C4-2B (cell line): Measurements from ENCODE around the gene RNU1-4.
"Not testable (repeated sequence)": the region's sequence is repeated elsewhere in the genome, so short reads cannot be mapped to it uniquely, and the experiment has no call there.

Experiments used
- H3K27ac ChIP-seq: fragments of 450-650 bp; 2 replicates; pipeline ENCODE4 v1.5.1; 2017
- ZFX ChIP-seq: fragments of 450-650 bp; IDR thresholded peaks from 2 replicates; pipeline ENCODE4 v1.6.1; 2017
- TF ChIP-seq, protein P1 (sequence below): fragments of 450-650 bp; conservative IDR thresholded peaks from 2 replicates; pipeline ENCODE4 v1.5.1; 2017; ENCODE audit warnings: mild to moderate bottlenecking

Gene RNU1-4

DNA sequence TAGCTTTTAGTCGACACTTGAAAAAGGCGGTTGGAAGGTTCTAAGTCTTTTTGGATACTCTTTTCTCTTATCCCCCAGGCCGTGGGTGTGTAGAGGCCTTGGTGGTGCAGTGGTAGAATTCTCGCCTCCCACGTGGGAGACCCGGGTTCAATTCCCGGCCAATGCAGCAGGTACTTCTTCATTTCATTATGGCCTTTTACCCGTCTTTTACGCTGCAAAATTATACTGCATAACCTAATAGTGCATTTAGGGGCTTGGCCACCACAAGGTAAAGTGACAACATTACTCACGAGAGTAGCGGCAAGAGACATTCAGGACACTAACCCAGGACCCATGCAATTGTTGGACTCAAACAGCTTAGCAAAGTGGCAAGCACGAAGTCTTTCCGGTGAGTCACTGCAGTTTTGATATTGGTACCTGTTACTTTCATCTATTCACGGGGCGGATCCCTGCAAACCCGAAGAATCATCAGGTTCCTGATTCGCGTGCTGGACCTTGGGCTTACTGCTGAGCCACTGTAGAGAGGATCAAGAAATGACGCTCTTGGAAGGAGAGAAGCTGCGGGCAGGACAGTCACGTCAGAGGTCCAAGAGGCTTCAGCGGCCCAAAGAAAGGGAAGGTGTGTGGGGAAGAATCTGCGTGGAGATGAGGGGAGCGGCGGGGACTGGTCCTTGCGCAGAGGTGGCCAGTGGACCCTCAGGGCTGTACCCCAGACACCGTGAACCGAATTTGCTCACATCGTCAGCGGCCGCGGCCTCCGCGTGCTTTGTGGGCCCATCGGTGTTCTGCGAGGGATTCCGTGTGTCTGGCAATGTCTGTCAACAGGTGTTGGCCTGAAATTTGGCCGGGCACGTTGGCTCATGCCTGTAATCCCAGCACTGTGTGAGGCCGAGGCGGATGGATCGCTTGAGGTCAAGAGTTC is 12.9 kb upstream of the RNU1-4 start:
- no peak for TF ChIP-seq ZFX
- TF ChIP-seq, protein P1, sequence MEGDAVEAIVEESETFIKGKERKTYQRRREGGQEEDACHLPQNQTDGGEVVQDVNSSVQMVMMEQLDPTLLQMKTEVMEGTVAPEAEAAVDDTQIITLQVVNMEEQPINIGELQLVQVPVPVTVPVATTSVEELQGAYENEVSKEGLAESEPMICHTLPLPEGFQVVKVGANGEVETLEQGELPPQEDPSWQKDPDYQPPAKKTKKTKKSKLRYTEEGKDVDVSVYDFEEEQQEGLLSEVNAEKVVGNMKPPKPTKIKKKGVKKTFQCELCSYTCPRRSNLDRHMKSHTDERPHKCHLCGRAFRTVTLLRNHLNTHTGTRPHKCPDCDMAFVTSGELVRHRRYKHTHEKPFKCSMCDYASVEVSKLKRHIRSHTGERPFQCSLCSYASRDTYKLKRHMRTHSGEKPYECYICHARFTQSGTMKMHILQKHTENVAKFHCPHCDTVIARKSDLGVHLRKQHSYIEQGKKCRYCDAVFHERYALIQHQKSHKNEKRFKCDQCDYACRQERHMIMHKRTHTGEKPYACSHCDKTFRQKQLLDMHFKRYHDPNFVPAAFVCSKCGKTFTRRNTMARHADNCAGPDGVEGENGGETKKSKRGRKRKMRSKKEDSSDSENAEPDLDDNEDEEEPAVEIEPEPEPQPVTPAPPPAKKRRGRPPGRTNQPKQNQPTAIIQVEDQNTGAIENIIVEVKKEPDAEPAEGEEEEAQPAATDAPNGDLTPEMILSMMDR = no peak
- no peak overlapping the region for H3K27ac ChIP-seq

DNA sequence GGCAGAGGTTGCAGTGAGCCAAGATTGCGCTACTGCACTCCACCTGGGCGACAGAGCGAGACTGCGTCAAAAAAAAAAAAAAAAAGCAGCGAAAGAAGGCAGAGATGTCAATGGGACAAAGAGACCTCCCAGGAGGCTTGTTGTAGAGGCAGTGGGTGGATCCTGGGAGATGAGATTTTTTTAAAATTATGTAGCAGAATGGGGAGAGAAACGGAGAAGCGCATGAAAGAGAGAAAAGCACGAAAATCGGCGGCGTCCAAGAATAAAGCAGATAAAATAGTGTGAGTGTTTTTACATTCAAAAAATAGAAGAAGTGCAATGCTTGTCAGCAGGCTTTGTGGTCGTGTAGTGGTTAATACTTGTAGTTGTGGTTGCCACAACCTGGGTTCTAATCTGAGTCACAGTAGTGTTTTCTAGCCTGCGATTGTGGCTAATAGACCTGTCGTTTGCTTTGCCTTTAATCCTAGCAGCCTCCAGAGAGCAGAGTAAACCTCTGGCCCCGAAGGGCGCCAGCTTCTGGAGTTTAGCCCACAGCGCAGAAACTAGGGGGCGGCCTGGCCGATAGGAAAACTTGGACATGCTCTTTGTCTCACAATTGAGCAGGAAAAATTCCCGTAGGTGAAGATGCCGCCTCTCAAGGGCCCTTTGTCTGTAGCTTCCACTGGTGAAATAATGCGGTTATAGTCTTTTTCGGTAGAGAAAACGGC is 11.9 kb upstream of the RNU1-4 start:
- not testable (repeated sequence) for H3K27ac ChIP-seq

DNA sequence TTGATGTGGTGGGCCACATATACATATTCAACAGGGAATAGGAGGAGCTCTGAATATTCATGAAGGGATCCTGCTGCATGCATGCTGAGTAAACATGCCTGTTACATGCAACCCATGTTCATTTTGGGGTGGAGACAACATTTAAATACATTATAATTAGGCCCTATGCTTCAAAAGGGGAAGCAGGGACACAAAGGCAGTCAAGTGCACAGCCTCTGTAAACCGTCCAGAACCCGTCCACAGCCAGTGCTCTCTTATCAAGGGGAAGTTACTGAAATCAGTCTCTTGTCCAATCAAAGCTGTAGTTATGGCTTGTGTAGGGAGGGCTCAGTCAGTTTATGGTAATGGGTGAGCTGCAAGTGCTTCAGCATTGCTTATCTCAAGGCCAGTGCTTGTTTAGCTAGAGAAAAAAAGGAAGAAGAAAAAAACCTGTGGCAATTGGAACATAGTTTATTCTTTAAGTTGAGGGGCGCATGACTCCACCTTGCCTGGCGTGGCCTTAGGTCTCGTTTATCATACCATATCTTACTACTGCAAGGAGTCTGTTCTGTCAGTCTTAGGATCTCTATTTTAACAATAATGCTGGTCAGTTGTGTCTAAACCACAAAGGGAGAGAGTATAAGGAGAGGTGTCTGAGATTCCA is 7.9 kb upstream of the RNU1-4 start:
- H3K27ac ChIP-seq = not testable (repeated sequence)

DNA sequence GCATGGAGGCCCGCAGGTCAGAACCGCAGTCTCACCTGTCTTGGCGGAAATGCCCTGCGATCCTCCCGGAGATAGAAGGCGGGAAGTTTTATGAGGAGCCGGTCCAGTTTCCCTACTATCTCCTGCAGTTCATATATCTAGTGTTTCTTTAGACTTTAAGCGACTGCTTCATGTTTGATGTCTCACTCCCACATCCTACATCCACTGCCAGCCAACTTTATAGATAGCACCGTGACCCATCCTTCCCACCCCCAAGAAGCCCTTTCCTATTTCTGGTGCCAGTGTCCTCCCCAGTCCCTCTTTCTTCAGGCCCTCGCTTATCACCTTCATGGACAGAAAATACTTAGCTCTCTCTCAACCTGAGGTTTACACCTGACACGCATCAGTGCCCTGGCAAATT is 914 bp downstream of the RNU1-4 start:
- not testable (repeated sequence) for H3K27ac ChIP-seq

DNA sequence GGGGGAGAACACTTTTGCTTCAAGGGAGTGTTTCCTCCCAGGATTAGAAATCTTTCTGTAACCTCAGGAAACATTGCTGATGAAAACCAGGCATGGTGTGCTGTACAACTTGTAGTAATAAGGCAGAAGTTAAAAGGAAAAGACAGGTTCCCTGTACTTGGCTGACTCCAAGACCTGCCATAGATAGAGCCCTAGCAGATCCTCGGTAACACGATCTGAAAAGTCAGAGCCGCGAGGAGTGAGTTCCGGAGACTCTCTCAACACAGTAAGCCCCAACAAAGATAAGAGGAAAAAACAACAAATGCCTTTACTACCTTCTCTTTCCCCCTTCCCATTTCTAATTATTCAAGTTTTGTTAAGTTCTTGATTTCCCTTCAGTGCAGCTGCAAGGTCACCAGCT is 7.3 kb downstream of the RNU1-4 start:
- not testable (repeated sequence) for H3K27ac ChIP-seq

DNA sequence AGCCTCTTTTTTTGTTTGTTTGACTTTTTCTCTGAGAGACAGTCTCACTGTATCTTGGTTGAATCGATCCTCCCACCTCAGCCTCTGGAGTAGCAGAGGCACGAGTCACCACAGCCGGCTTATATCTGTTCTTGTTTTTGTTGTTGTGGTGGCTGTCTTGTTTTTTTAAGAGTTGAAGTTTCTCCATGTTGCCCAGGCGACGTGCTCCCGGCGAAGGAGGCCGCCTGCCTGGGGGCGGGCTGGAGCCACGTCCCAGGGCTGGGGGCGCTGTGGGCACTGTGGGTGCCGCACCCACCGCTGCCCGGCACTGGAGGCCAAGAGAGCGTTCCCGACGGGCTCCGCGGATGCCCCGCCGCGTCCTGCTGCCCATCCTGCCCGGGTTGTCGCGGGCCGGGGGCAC is 8.4 kb downstream of the RNU1-4 start:
- H3K27ac ChIP-seq = not testable (repeated sequence)

DNA sequence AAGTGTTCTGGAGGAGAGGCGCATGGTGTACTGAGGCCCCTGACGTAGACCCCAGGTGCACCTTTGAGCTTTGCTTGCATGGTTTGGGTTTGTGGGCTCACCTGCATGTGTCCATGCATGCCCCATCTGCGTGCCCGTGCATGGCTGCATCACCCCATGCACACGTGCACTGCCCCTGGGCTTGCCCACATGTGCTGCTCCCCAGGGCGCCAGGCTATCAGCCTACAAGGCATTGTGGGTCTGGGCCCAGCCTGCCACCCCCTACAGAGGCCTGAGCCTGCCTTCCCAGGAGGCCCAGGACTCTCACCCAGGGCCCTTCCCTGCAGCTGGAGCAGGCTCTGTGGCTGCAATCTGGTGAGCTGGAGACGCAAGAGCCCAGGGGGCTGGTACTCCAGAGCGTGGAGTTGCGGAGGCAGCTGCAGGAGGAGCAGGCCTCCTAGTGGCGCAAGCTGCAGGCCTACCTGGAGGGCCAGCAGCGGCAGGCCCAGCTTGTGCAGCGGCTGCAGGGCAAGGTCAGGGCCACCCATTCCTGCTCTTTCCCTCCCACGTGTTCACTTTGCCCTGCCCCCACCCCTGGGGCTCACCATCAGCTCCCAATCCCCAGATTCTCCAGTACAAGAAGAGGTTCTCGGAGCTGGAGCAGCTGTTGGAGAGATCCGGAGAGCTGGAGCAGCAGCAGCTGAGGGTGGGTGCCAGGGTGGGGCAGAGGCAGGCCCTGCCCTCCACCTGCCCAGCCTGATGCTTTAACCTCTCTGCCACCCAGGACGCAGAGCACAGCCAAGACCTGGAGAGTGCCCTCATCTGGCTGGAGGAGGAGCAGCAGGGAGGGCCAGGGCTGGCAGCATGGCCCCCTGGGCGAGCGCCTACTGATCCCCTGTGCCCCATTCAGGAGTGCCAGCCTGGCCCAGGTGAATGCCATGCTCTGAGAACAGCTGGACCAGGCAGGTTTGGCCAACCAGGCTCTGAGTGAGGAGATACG is 9.9 kb downstream of the RNU1-4 start:
- not testable (repeated sequence) for H3K27ac ChIP-seq

DNA sequence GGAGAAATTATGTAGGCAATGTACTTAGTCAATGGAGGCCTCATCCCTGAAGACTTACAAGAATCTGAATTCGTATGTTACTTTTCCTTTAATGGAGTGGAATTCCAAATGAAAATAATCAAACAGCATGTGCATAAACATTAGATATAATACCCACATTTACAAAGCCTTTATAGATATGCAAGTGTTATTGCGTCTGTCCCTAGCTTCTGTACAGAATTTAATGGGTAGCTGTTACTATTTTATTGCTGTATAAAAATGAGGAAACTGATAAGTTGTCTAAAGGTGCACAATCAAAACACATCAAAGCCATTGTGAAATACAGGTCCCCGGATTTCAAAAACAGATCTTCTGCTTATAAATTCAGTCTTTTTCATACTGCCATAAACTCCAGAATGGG is 12.5 kb downstream of the RNU1-4 start:
- not testable (repeated sequence) for H3K27ac ChIP-seq

DNA sequence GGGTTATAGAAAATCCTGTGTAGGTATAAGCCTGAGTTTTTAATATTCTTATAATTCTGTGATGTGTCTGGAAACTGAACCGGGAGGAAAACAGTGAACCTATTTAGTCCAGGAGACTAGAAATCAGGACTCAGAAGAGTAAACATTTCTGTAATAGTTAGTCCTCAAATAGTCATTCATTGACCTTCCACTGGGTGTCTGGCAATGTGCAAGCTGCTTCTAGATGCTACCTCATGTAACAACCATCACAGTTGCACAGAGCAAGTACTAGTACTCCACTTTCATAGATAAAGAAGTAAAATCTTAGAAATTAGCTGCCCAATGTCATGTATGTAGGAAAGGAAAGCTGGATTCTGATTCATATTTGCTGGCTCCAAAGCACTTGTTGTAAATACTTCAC is 15.1 kb downstream of the RNU1-4 start:
- not testable (repeated sequence) for H3K27ac ChIP-seq

DNA sequence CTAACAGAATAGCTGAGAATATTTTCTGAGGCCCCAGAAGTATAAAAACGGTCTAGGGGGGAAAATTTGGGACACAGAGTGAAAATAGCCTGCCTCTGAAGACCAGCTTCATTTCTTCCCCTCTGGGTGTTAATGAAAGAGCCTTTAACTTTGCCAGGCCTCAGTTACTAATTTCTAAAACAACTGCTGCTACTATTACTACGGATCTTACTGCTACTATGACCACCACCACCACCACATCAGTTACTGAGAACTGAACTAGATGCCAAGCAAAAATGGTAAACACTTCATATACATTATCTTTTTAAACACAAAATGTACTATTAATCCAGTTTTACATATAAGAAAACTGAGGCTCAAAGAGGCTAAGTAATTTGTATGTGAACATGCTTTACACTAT is 15.6 kb downstream of the RNU1-4 start:
- H3K27ac ChIP-seq = not testable (repeated sequence)

DNA sequence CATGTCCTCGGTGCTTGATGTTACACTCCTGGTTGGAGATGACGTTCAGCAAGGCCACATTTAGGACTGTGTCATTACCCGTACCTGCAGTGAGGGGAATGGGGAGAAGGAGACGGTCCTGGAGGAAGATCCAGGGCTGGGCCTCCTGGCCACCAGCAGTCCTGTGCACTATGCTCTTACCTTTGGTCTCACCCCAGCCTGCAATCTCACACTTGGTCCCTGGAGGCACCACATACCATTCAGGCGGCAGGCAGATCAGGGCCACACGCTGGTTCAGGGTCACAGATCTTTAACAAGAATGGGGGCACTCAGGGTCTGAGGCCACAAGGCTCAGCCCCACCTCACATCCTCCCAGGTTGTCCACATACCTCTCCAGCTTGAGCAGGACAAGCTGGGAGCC is 17.3 kb downstream of the RNU1-4 start:
- H3K27ac ChIP-seq = not testable (repeated sequence)

DNA sequence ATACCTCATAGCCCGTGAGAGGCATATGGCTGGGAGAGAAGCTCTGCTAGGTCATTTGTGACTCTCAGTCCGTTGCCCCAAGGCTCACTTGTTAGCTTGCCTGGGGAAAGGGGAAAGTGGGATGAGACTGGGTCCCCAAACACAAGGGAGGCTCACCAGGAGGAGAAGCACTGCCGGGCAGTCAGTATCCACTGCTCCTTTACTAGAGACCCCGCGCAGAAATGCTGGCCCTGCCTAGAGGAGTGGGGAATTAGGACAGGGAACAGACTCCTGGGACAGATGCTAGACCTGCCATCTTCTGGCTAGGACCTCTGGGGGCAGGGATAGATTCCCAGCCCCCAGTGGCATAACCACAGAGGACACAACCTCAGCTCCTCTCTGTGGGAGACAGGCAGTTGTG is 17.7 kb downstream of the RNU1-4 start:
- not testable (repeated sequence) for H3K27ac ChIP-seq

DNA sequence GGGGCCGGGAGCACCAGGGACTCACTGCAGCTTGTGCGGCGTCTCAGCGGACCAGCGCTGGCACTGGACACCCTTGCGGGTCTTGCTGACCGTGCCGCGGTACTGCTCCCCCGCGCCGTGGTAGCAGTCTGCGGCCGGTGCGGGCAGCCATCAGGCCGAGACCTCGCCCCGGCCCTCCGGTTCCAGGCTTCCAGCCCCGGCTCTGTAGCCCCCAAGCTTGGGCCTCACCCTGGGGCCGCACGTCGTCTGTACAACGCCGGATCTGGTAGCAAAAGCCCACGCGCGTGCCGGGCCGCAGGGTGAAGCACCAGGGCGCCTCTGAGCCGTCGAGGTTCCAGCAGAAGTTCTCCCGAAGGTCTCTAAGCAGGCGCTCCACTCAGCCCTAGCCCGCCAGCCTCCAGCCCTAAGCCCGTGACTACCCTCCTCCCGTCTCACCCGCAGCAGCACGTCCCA is 18.8 kb downstream of the RNU1-4 start:
- not testable (repeated sequence) for H3K27ac ChIP-seq

DNA sequence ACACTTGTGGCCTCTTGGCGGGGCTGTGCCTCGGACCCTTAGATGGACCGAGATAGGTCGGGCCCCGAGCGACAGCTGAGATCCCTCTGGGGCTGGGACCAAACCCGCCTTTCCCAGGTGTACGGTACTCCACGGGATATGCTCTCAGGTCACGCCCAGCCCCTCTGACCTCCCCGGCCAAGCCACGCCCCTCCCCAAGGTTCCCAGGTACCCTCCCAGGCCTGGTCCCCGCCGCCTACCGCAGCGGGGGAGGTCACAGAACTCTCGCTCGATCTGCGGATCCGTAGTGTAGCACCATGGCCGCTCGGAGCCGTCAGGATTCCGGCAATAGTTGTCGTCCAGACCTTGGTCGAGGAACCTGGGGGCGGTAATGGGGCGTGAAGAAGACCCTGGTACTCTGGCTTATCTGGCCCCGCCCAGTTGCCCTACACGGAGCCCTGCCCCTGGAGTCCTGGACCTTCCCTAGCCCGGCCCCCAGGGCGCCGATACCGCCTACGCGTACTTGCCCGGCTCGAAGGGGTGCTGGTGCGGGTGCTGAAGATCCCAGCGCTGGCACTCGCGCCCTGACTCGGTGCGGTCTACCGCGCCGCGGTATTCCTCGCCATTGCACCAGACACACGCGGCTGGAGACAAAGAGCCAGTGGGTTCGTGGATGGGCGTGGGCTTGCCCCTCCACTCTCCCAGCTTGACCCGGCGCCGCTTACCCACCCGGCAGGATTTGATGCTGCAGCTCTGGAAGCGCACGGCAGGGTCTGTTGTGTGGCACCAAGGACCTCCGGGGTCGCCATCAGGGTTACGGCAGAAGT is 19.5 kb downstream of the RNU1-4 start:
- H3K27ac ChIP-seq = not testable (repeated sequence)

DNA sequence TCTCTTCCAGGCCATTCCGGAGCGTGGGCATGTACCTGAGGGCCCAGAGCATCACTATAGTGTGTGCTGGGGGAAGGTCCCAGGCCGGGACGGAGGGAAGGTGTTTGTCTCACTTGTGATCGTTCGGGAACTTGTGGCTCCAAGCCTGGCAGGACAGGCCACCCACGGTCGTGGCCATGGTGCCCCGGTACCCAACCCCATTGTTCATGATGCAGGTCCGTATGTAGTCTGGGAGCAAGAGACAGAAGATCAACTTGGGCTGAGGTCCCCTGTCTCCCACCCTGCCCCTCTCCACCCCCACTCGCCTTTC is 20.1 kb downstream of the RNU1-4 start:
- not testable (repeated sequence) for H3K27ac ChIP-seq

DNA sequence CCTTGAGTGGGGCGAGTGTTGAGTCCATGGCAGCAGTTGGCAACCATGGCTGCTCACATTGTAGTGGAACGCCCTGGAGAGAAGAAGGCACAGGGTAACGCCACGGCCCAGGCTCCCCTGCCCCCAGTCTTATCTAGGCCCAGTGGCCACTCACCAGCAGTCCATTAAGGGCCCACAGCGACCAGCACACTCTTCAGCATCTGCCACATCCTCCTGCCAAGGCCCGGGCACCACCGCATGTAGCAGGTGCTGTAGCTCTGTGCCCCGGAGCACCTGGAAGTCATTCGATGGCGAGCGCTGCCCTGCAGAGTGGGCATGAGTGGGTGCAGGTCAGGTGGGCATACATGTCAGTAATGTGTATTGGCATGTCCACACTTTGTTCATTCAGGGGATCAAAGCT is 20.5 kb downstream of the RNU1-4 start:
- H3K27ac ChIP-seq = not testable (repeated sequence)

DNA sequence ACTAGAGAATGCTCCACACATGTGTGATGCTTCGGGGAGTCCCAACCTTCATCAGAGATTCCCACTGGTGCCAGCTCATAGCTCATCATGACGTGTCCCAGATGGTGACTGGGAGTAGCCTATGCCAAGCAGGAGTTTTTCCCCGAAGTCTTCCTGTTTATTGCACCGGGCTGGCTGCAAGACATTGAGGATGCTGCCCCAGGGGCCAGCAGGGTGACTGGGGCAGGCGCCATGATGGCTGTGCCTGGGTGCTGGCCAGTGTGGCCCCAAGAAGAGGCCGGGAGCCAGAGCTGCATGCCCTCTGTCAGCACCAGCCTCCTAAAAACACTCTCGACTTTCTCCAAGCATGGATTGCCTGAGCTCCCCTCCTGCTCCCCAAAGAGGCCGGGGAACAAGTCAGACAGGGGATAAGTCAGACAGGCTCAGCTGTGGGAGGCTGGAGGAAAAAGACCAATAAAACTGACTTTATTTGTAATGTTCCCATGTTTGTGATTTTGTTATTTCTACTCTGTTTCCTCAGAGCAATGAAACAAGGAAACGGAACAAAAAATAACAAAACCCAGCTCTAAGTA is 24.0 kb downstream of the RNU1-4 start:
- H3K27ac ChIP-seq = not testable (repeated sequence)

DNA sequence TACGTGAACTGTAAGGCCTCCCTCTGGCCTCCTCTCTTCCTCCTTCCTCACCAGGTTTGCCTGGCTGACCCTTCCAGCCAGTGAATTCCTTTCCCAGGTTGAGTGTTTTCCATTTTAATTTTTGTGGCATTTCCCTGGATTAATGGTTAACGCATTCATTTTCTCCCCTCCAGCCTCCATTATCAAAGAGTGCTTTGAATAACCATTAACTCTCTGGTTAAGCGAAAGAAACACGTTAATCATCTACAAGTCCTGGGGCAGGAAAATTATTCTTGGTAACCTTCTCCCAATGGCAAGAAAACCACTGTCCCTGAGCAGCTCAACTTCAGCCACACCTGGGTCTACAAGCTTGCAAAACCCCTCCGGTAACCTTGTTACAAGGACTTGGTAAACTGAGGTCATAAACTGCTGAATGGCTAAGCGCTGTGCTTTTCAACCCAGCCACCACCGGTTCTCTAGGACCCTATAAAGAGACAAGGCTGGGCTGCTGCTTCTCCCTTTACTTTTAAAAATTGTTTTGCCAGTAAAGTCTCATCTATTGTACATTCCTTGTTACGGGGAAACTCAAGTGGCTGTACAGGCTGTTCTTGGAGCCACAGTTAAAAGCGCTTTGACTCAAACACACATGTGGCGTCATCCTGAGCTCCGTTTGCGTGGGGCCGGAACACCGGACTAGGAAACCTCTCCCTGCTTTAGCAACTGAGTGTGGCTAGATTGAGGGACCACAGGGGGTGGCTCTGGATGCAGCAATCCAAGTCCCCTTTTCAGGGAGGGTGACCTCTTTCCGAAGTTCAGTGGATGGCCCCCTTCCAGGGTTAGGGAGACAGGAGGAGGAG is 24.7 kb downstream of the RNU1-4 start:
- H3K27ac ChIP-seq = not testable (repeated sequence)
